GM21381 (cell line): ENCODE results near the gene CCDC106.

Source experiments
- ATAC-seq: cut with Tn5 transposase; IDR thresholded peaks from one replicate; pipeline ENCODE4 v1.9.1; 2021; ENCODE audit warnings: mild to moderate bottlenecking, moderate library complexity; ENCODE audit not compliant: unreplicated experiment

The CCDC106 gene

GRCh38 chr19:55693336-55693974 is 45.4 kb downstream of the CCDC106 start:
- ATAC-seq: no peak

- ATAC-seq: no peak
Observed at GRCh38 chr19:55694241-55694655, 46.2 kb downstream of the CCDC106 start.

GRCh38 chr19:55694656-55695491 is 46.9 kb downstream of the CCDC106 start:
- ATAC-seq: no peak

GRCh38 chr19:55695511-55696290 is 47.7 kb downstream of the CCDC106 start:
- no peak for ATAC-seq

- ATAC-seq: no peak
Observed at GRCh38 chr19:55696301-55697068, 48.5 kb downstream of the CCDC106 start.

GRCh38 chr19:55697069-55697440 is 49.0 kb downstream of the CCDC106 start:
- no peak for ATAC-seq

- ATAC-seq: no peak
Observed at GRCh38 chr19:55697698-55698097, 49.7 kb downstream of the CCDC106 start.

GRCh38 chr19:55698256-55698655 is 50.2 kb downstream of the CCDC106 start:
- ATAC-seq: no peak

- ATAC-seq: no peak
Observed at GRCh38 chr19:55699221-55699620, 51.2 kb downstream of the CCDC106 start.

- no peak for ATAC-seq
Observed at GRCh38 chr19:55700813-55701212, 52.8 kb downstream of the CCDC106 start.

- ATAC-seq: no peak
Observed at GRCh38 chr19:55702131-55702627, 54.2 kb downstream of the CCDC106 start.
